ENCODE data around the gene IL1RAPL1.

Gene IL1RAPL1

DNA sequence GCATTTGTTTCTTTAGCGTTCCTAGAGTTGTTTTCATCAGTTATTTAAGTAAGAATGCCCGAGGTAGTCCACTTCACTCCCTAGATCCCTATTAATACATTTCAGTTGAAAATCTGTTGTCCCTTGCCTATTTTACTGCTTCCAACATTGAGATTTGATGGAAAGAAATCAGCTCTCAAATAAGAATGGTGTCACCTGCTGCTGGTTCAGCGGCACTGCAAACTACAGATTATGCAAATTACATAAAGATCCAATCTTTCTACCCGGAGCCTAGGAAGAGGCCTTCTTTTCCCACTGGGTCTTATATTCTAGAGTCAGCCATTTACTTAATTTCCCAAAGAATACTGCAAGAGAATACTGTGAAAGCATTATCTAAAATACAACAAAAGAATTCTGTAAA is 1030.5 kb downstream of the IL1RAPL1 start:
- no peak overlapping the region for H3K4me2 ChIP-seq (ENCODE audit: low read depth, low read length, poor library complexity, severe bottlenecking)
- H2AFZ ChIP-seq (ENCODE audit: low read depth, low read length, severe bottlenecking) = no peak overlapping the region

DNA sequence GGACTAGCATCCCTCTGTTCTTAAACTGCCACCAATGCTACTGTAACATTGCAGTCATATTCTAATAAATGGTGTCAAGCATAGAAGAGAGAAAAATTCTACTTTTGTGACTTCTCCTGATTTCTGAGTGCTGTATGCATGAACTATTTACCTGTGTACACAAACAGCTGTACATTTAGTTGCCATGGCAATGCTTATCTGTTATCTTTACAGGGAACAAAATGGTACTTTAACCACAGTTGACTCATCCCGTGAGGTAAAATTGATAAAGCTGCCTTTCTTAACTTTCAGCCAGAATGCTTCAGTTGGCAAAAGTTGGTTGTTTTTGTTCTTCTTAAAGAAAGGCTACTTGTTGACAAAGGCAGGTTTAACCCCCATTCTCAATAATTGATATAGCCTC is 1040.6 kb downstream of the IL1RAPL1 start:
- H3F3A ChIP-seq (ENCODE audit: insufficient read depth) = no peaks in the 10 kb centered on the region
- H4K20me1 ChIP-seq (ENCODE audit: low read depth, low read length) = no peaks in the 10 kb centered on the region
- no peak overlapping the region for H3K4me2 ChIP-seq (ENCODE audit: low read depth, low read length, poor library complexity, severe bottlenecking)
- H2AFZ ChIP-seq (ENCODE audit: low read depth, low read length, severe bottlenecking) = no peak overlapping the region
- H3K79me2 ChIP-seq (ENCODE audit: insufficient read depth, low read length) = no peaks in the 10 kb centered on the region
- H3K36me3 ChIP-seq (ENCODE audit: low read length) = no peaks in the 10 kb centered on the region
- H3K27me3 ChIP-seq (ENCODE audit: low read length) = no peaks in the 10 kb centered on the region
- no peak overlapping the region for H3K27ac ChIP-seq (ENCODE audit: low read depth, low read length)
- no peak overlapping the region for H3K9ac ChIP-seq (ENCODE audit: low read length)
- H3K4me3 ChIP-seq (ENCODE audit: insufficient read depth, low read length, poor library complexity, severe bottlenecking) = no peak overlapping the region
- TF ChIP-seq EZH2phosphoT487 (conservative IDR thresholded peaks at IDR 0.05; ENCODE audit: low read length) = no peak
- TF ChIP-seq, protein P1, sequence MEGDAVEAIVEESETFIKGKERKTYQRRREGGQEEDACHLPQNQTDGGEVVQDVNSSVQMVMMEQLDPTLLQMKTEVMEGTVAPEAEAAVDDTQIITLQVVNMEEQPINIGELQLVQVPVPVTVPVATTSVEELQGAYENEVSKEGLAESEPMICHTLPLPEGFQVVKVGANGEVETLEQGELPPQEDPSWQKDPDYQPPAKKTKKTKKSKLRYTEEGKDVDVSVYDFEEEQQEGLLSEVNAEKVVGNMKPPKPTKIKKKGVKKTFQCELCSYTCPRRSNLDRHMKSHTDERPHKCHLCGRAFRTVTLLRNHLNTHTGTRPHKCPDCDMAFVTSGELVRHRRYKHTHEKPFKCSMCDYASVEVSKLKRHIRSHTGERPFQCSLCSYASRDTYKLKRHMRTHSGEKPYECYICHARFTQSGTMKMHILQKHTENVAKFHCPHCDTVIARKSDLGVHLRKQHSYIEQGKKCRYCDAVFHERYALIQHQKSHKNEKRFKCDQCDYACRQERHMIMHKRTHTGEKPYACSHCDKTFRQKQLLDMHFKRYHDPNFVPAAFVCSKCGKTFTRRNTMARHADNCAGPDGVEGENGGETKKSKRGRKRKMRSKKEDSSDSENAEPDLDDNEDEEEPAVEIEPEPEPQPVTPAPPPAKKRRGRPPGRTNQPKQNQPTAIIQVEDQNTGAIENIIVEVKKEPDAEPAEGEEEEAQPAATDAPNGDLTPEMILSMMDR (IDR thresholded peaks at IDR 0.05; ENCODE audit: insufficient read depth, low read length, poor library complexity, severe bottlenecking) = no peak
- H3K9me2 ChIP-seq (replicated peaks; ENCODE audit: insufficient read depth, low read length) = no peaks in the 10 kb centered on the region
- no peaks in the 10 kb centered on the region for H3K9me3 ChIP-seq (ENCODE audit: insufficient read depth, low read length)

More for the DNA sequence above, 1030.5 kb downstream of the IL1RAPL1 start:
- Histone ChIP-seq H3K4me3 (ENCODE audit: insufficient read depth, low read length, poor library complexity, severe bottlenecking) (no peak overlapping the region), H3K9ac (ENCODE audit: low read length) (no peak overlapping the region), H3K79me2 (ENCODE audit: insufficient read depth, low read length) (no peaks in the 10 kb centered on the region), H4K20me1 (ENCODE audit: low read depth, low read length) (no peaks in the 10 kb centered on the region), H3K36me3 (ENCODE audit: low read length) (no peaks in the 10 kb centered on the region), H3F3A (ENCODE audit: insufficient read depth) (no peaks in the 10 kb centered on the region), H3K27ac (ENCODE audit: low read depth, low read length) (no peak overlapping the region), H3K27me3 (ENCODE audit: low read length) (no peaks in the 10 kb centered on the region), H3K9me3 (ENCODE audit: insufficient read depth, low read length) (no peaks in the 10 kb centered on the region), H3K9me2 (replicated peaks; ENCODE audit: insufficient read depth, low read length) (no peaks in the 10 kb centered on the region)
- no peak for TF ChIP-seq EZH2phosphoT487 (conservative IDR thresholded peaks at IDR 0.05; ENCODE audit: low read length)
- TF ChIP-seq, protein P1 (IDR thresholded peaks at IDR 0.05; ENCODE audit: insufficient read depth, low read length, poor library complexity, severe bottlenecking) = no peak

DNA sequence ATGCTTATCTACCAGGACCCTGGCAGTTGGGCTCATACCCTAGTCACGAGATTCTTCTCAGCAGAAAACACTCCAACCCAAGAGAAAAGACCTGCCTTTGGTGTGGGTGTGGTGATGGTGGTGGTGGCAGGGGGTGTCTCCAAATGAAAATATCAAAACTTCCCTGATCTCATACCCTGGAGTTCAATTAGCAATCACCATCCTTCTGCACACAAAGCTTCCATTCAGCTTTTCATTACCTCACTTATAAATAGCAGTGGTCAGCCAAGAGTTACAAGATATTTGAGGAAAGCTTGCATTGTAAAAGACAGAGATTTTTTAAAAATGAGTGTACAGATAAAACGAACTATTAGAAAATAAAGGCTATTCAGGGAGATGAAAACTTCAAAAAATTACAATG is 1047.3 kb downstream of the IL1RAPL1 start:
- Histone ChIP-seq H4K20me1 (ENCODE audit: low read depth, low read length) (no peaks in the 10 kb centered on the region), H3K4me3 (ENCODE audit: insufficient read depth, low read length, poor library complexity, severe bottlenecking) (no peak overlapping the region), H3K9ac (ENCODE audit: low read length) (no peak overlapping the region), H3K9me2 (replicated peaks; ENCODE audit: insufficient read depth, low read length) (no peaks in the 10 kb centered on the region), H3K9me3 (ENCODE audit: insufficient read depth, low read length) (no peaks in the 10 kb centered on the region), H3K36me3 (ENCODE audit: low read length) (no peaks in the 10 kb centered on the region), H3K27me3 (ENCODE audit: low read length) (no peaks in the 10 kb centered on the region), H3K4me2 (ENCODE audit: low read depth, low read length, poor library complexity, severe bottlenecking) (no peak overlapping the region), H3F3A (ENCODE audit: insufficient read depth) (no peaks in the 10 kb centered on the region), H3K27ac (ENCODE audit: low read depth, low read length) (no peak overlapping the region), H2AFZ (ENCODE audit: low read depth, low read length, severe bottlenecking) (no peak overlapping the region), H3K79me2 (ENCODE audit: insufficient read depth, low read length) (no peaks in the 10 kb centered on the region)
- TF ChIP-seq, protein P1 (IDR thresholded peaks at IDR 0.05; ENCODE audit: insufficient read depth, low read length, poor library complexity, severe bottlenecking) = no peak
- no peak for TF ChIP-seq EZH2phosphoT487 (conservative IDR thresholded peaks at IDR 0.05; ENCODE audit: low read length)
